ENCODE data around the gene CIDEA. TPM values are rescaled to one million over a fixed set of nuclear protein-coding genes. Genes with fewer than 3 reads are reported as not detected.
A peak's percentile ranks its signal among the peaks of the same experiment; 100 is the strongest.

CIDEA gene
- total RNA-seq, 2 experiments from 2014 or later = not detected

- H3K4me1 Mint-ChIP-seq = no peaks in the 10 kb centered on the region
- no peak overlapping the region for H3K27ac Mint-ChIP-seq
Observed at GRCh38 chr18:12271376-12272235, 17.4 kb downstream of the CIDEA start.

DNA sequence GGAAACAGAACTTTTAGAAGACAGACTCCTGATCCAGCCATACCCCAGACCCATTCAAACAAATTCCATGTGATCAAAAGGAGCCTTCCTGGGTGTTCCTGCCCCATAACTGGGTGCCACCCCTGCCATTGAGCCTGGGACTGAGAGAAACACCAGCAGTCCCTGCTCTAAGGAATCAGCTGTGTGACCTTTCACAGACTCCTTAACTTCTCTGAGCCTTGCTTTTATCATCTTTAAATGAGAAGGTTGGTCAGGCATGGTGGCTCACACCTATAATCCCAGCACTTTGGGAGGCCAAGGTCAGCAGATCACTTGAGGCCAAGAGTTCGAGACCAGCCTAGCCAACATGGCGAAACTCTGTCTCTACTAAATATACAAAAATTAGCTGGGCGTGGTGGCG lies 20.6 kb downstream of the CIDEA start:
- peaks cover 5% of the 10 kb centered on the region for H3K27me3 Mint-ChIP-seq
- H3K36me3 Mint-ChIP-seq = no peaks in the 10 kb centered on the region
- ATAC-seq (ENCODE audit: low read depth) (no peak), DNase-seq (no peak)
- no peaks in the 10 kb centered on the region for H3K9me3 Mint-ChIP-seq
- H3K27ac Mint-ChIP-seq = no peak overlapping the region
- H3K4me1 Mint-ChIP-seq = no peaks in the 10 kb centered on the region
- POLR2A ChIA-PET = no interaction called here
- H3K4me3 Mint-ChIP-seq = no peak overlapping the region

More at GRCh38 chr18:12271376-12272235, 17.4 kb downstream of the CIDEA start:
- H3K36me3 Mint-ChIP-seq = no peaks in the 10 kb centered on the region
- peaks cover 12% of the 10 kb centered on the region for H3K27me3 Mint-ChIP-seq
- ATAC-seq (ENCODE audit: low read depth) = peak; percentile 87
- no peaks in the 10 kb centered on the region for H3K9me3 Mint-ChIP-seq
- peak; percentile 75 for DNase-seq
- POLR2A ChIA-PET = interaction anchor here (0.6 to 0.7 kb wide), 2 partner anchors 36 to 99 kb away, joined by 3 to 5 read pairs; no protein-coding TSS in a partner anchor
- peak overlapping the region; percentile 59 for H3K4me3 Mint-ChIP-seq

DNA sequence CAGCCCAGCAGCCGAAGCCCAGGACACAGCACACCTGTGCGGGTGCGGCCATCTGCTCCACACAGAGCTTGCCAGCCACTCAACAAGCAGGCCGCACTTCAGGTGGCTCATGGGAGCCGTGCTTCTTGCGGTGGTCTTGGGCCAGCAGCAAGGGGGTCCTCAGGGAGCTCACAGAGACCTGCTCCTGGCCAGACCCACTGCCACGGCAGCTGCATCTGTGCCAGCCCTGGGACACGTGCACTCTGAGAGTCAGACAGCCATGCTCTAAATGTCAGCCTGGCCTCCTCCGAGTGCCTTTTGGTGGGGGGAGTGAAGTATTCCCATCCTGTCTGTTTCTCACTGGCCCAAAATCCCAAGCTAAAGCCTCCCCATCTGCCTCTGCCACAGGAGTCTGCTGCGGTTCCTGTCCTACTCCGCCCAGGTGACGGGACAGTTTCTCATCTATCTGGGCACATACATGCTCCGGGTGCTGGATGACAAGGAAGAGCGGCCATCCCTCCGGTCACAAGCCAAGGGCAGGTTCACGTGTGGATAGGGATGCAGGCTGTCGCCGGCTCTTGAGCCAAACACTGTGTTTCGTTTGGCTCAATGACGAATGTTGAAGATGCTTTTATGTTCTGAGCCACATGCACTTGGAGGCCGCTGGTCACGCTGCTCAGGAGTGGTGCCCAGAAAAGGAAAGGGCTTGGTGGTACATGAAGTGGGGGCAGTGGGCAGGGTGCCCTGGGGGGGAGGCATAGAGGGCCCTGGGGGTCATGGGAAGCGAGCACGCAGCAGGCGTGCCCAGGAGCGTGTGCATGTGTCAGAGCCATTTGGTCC lies 22.8 kb downstream of the CIDEA start:
- Mint-ChIP-seq H3K4me3 (no peak overlapping the region), H3K9me3 (no peaks in the 10 kb centered on the region), H3K27me3 (peaks cover 5% of the 10 kb centered on the region), H3K27ac (no peak overlapping the region), H3K36me3 (no peaks in the 10 kb centered on the region), H3K4me1 (no peaks in the 10 kb centered on the region)
- ATAC-seq (ENCODE audit: low read depth) = no peak
- POLR2A ChIA-PET = no interaction called here
- DNase-seq = no peak

GRCh38 chr18:12278215-12278671 lies 24.1 kb downstream of the CIDEA start:
- POLR2A ChIA-PET = interaction anchor here (0.6 kb wide), 1 partner anchor 39 kb away, joined by 3 read pairs; no protein-coding TSS in a partner anchor
- no peak for ATAC-seq (ENCODE audit: low read depth)

DNA sequence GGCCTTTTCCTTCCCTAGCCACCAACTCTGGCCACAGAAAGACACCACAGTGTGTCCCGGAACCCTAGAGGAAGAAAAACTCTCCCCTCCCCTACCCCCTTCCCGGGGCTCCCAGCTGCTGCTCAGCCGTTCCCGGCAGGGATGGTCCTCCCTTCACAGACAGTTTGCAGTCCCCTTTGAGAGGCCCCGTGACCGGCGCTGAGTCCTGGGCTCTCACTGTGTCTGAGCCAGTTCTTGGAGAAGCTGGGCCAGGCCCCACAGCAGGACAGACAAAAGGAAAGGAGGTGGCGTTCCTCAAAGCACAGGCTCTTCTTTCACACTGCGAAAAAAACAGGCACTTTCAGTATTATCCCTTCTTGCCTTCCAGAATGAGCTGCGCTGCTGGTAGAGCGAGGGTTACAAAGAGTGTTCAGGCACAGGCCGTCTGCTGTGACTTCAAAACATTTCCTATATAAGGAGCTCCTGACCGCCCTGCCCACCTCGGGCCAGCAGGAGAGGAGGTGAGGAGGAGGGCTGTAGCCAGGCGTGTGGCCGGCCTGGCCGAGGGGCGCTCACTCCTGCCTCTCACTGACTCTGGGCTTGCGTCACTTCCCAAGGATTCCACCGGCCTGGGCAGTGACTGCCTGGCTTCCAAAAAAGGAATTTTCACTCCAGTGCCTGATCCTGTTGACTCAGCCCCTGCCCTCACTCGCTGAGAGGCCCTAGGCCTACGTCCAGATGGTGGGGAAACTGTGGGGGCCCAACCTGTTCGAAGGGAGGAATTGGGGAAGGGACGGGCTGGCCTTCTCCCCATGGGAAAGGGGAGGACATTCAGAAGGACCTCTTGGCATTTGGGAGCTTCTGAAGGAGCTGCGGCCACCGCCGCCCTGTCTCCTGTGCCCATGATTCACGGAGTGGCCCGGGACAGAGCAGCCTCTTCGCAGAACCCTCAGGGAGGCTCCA lies 24.9 kb downstream of the CIDEA start:
- no peak for ATAC-seq (ENCODE audit: low read depth)
- Mint-ChIP-seq H3K9me3 (no peaks in the 10 kb centered on the region), H3K36me3 (no peaks in the 10 kb centered on the region), H3K4me1 (no peaks in the 10 kb centered on the region), H3K27ac (no peak overlapping the region), H3K4me3 (no peak overlapping the region), H3K27me3 (peaks cover 7% of the 10 kb centered on the region)
- no peak for DNase-seq
- POLR2A ChIA-PET = no interaction called here

More at GRCh38 chr18:12278215-12278671, 24.1 kb downstream of the CIDEA start:
- peaks cover 6% of the 10 kb centered on the region for H3K27me3 Mint-ChIP-seq
- H3K4me3 Mint-ChIP-seq = no peak overlapping the region
- no peaks in the 10 kb centered on the region for H3K36me3 Mint-ChIP-seq
- no peak overlapping the region for H3K27ac Mint-ChIP-seq
- no peaks in the 10 kb centered on the region for H3K4me1 Mint-ChIP-seq
- DNase-seq = no peak
- H3K9me3 Mint-ChIP-seq = no peaks in the 10 kb centered on the region

- H3K4me3 Mint-ChIP-seq = no peak overlapping the region
- no peaks in the 10 kb centered on the region for H3K9me3 Mint-ChIP-seq
- ATAC-seq (ENCODE audit: low read depth) = no peak
- H3K27me3 Mint-ChIP-seq = peaks cover 12% of the 10 kb centered on the region
- H3K36me3 Mint-ChIP-seq = no peaks in the 10 kb centered on the region
- H3K4me1 Mint-ChIP-seq = no peaks in the 10 kb centered on the region
- H3K27ac Mint-ChIP-seq = no peak overlapping the region
- DNase-seq = no peak
- POLR2A ChIA-PET = no interaction called here
Observed at GRCh38 chr18:12279781-12280531, 25.8 kb downstream of the CIDEA start.

DNA sequence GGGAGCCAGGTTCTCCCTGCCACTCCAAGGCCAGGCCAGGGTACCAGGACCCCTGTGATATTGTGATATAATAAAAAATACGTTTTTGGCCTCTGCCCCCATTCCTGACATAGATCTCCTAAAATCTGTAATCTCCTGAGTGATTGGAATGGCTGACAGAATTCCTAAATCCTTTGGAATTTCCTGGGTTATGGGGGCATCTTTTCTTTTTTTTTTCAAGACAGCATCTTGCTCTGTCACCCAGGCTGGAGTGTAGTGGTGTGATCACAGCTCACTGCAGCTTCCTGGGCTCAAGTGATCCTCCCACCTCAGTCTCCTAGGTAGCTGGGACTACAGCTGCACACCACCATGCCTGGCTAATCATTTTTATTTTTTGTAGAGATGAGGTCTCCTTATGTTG lies 27.7 kb downstream of the CIDEA start:
- ATAC-seq (ENCODE audit: low read depth) (no peak), DNase-seq (no peak)
- Mint-ChIP-seq H3K27ac (no peak overlapping the region), H3K36me3 (no peaks in the 10 kb centered on the region), H3K4me1 (no peaks in the 10 kb centered on the region), H3K9me3 (no peaks in the 10 kb centered on the region), H3K4me3 (no peak overlapping the region), H3K27me3 (peaks cover 24% of the 10 kb centered on the region)
- POLR2A ChIA-PET = no interaction called here

- Mint-ChIP-seq H3K4me3 (no peak overlapping the region), H3K36me3 (no peaks in the 10 kb centered on the region), H3K4me1 (no peaks in the 10 kb centered on the region), H3K27ac (no peak overlapping the region), H3K9me3 (no peaks in the 10 kb centered on the region), H3K27me3 (peaks cover 30% of the 10 kb centered on the region)
- DNase-seq = no peak
- POLR2A ChIA-PET = no interaction called here
- ATAC-seq (ENCODE audit: low read depth) = no peak
Observed at GRCh38 chr18:12282442-12283039, 28.4 kb downstream of the CIDEA start.

DNA sequence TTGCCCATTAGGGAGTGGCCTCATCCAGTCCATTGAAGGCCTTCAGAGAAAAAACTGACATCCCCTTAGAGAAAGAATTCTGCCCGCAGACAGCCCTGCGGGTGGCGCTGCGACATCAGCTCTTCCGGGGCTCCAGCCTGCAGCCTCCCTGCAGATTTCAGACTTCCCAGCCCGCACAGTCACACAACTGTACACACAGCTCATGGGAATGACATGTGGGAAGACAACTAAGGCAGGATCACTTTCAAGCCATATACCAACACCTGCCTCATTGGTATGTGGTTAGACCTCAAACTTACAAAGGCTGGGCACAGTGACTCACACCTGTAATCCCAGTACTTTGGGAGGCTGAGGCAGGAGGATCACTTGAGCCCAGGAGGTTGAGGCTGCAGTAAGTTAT lies 29.1 kb downstream of the CIDEA start:
- H3K36me3 Mint-ChIP-seq = no peaks in the 10 kb centered on the region
- H3K4me3 Mint-ChIP-seq = no peak overlapping the region
- H3K27me3 Mint-ChIP-seq = peaks cover 37% of the 10 kb centered on the region
- no peaks in the 10 kb centered on the region for H3K9me3 Mint-ChIP-seq
- no peak for ATAC-seq (ENCODE audit: low read depth)
- no peak for DNase-seq
- no peak overlapping the region for H3K27ac Mint-ChIP-seq
- POLR2A ChIA-PET = no interaction called here
- H3K4me1 Mint-ChIP-seq = no peaks in the 10 kb centered on the region

- peaks cover under 1% of the 10 kb centered on the region for H3K4me1 Mint-ChIP-seq
Observed at GRCh38 chr18:12283666-12284065, 29.5 kb downstream of the CIDEA start.

GRCh38 chr18:12287131-12287681 lies 33.0 kb downstream of the CIDEA start:
- ATAC-seq (ENCODE audit: low read depth) (no peak), DNase-seq (no peak)
- POLR2A ChIA-PET = no interaction called here
- H3K4me3 Mint-ChIP-seq = no peak overlapping the region
- peaks cover 47% of the 10 kb centered on the region for H3K27me3 Mint-ChIP-seq
- H3K36me3 Mint-ChIP-seq = no peaks in the 10 kb centered on the region
- H3K4me1 Mint-ChIP-seq = peaks cover 2% of the 10 kb centered on the region
- no peaks in the 10 kb centered on the region for H3K9me3 Mint-ChIP-seq
- H3K27ac Mint-ChIP-seq = no peak overlapping the region

More at GRCh38 chr18:12283666-12284065, 29.5 kb downstream of the CIDEA start:
- H3K4me3 Mint-ChIP-seq = no peak overlapping the region
- DNase-seq = no peak
- H3K36me3 Mint-ChIP-seq = no peaks in the 10 kb centered on the region
- ATAC-seq (ENCODE audit: low read depth) = no peak
- H3K27ac Mint-ChIP-seq = no peak overlapping the region
- no peaks in the 10 kb centered on the region for H3K9me3 Mint-ChIP-seq
- H3K27me3 Mint-ChIP-seq = peaks cover 41% of the 10 kb centered on the region
- POLR2A ChIA-PET = no interaction called here
